ENCODE measurements around the gene NOL6. TPM values are rescaled to one million over a fixed set of nuclear protein-coding genes. Genes with fewer than 3 reads are reported as not detected.

NOL6 gene
- total and polyA plus RNA-seq, 2 experiments from 2014 or later = 25.0 to 58.4 TPM

- no peaks in the 10 kb centered on the region for H3K9me2 ChIP-seq (ENCODE audit: insufficient read depth)
- H3F3A ChIP-seq (replicated peaks; ENCODE audit: low read depth) = no peaks in the 10 kb centered on the region
- ATAC-seq (peak; percentile 96), DNase-seq (ENCODE audit: low spot score) (peak; percentile 94)
- TF ChIP-seq EZH2 (IDR thresholded peaks at IDR 0.05; ENCODE audit: low read depth, unreplicated experiment) = no peak
- no peak for TF ChIP-seq ZNF462 (CRISPR knock-in tag; IDR thresholded peaks at IDR 0.05)
- TF ChIP-seq JUNB (IDR thresholded peaks at IDR 0.05; ENCODE audit: unreplicated experiment) = no peak
- TF ChIP-seq CTCF (conservative IDR thresholded peaks at IDR 0.05; ENCODE audit: low read depth in 2 of 2) = peak; percentile 91 to 93
- peak overlapping the region; percentile 9; the same call in 1 of the 2 replicates for H3K4me3 ChIP-seq
- H3K4me1 Mint-ChIP-seq = peaks cover 17% of the 10 kb centered on the region
- peaks cover 22% of the 10 kb centered on the region for H3K27me3 Mint-ChIP-seq (ENCODE audit: insufficient read depth, low read depth, poor library complexity)
- H3K27ac ChIP-seq (ENCODE audit: low read depth) = 0 out of 2 replicates have a peak overlapping the region, but pooled peaks have one; percentile 50
- peak overlapping the region; percentile 90 for H2AFZ ChIP-seq
- H4K20me1 ChIP-seq (replicated peaks; ENCODE audit: insufficient read depth) = no peaks in the 10 kb centered on the region
- peaks cover 11% of the 10 kb centered on the region for H3K27me3 ChIP-seq (ENCODE audit: insufficient read depth)
- peak overlapping the region; percentile 51 for H3K4me2 ChIP-seq
- peak overlapping the region; percentile 3; the same call in 1 of the 3 replicates for H3K4me3 Mint-ChIP-seq
- H3K9me3 Mint-ChIP-seq = no peaks in the 10 kb centered on the region
- no peaks in the 10 kb centered on the region for H3K36me3 Mint-ChIP-seq (ENCODE audit: low read depth)
- H3K4me1 ChIP-seq (ENCODE audit: insufficient read depth) = peaks cover 12% of the 10 kb centered on the region; the same call in 1 of the 2 replicates
- no peaks in the 10 kb centered on the region for H3K36me3 ChIP-seq (ENCODE audit: insufficient read depth)
- H3K79me2 ChIP-seq (replicated peaks; ENCODE audit: insufficient read depth) = no peaks in the 10 kb centered on the region
- H3K27ac Mint-ChIP-seq = no peak overlapping the region; the same call in 1 of the 2 replicates
Observed at GRCh38 chr9:33452828-33453271, 20.9 kb downstream of the NOL6 start.

Measured in GM23338 (cell line).